CD4-positive, alpha-beta T cell treated with Interleukin-4 for 4 hours (primary cell): ENCODE data around the gene SLAMF9.
A peak's percentile ranks its signal among the peaks of the same experiment; 100 is the strongest.
"Not testable (repeated sequence)": the region's sequence is repeated elsewhere in the genome, so short reads cannot be mapped to it uniquely, and the experiment has no call there.

Experiments
- DNase-seq: peaks from one replicate; pipeline ENCODE4 v3.0.0-alpha.2; 2020

Gene SLAMF9

GRCh38 chr1:159920202-159920601 is 33.8 kb downstream of the SLAMF9 start:
- DNase-seq: no peak

- no peak for DNase-seq
Observed at GRCh38 chr1:159919236-159919865, 34.7 kb downstream of the SLAMF9 start.

GRCh38 chr1:159918352-159919200 is 35.5 kb downstream of the SLAMF9 start:
- no peak for DNase-seq

GRCh38 chr1:159917533-159918351 is 36.3 kb downstream of the SLAMF9 start:
- no peak for DNase-seq

- no peak for DNase-seq
Observed at GRCh38 chr1:159916242-159917051, 37.6 kb downstream of the SLAMF9 start.

- DNase-seq: no peak
Observed at GRCh38 chr1:159915571-159916241, 38.3 kb downstream of the SLAMF9 start.

- DNase-seq: no peak
Observed at GRCh38 chr1:159914252-159915018, 39.6 kb downstream of the SLAMF9 start.

GRCh38 chr1:159913451-159914192 is 40.4 kb downstream of the SLAMF9 start:
- DNase-seq: no peak

- DNase-seq: peak; percentile 27
Observed at GRCh38 chr1:159911326-159912070, 42.5 kb downstream of the SLAMF9 start.

GRCh38 chr1:159908031-159908940 is 45.8 kb downstream of the SLAMF9 start:
- DNase-seq: no peak

GRCh38 chr1:159906960-159907359 is 47.1 kb downstream of the SLAMF9 start:
- DNase-seq: no peak

GRCh38 chr1:159904036-159904435 is 50.0 kb downstream of the SLAMF9 start:
- DNase-seq: not testable (repeated sequence)

- DNase-seq: no peak
Observed at GRCh38 chr1:159902541-159902940, 51.5 kb downstream of the SLAMF9 start.
